Panc1 (cell line): ENCODE data around the gene OTUD6A. TPM values are rescaled to one million over a fixed set of nuclear protein-coding genes. Genes with fewer than 3 reads are reported as not detected.

ENCODE experiments used
- ATAC-seq: fragments of 200-7000 bp; cut with Tn5 transposase; 2 replicates; pipeline ENCODE4 v1.9.1; 2020; ENCODE audit warnings: mild to moderate bottlenecking, moderate library complexity
- BruUV-seq: library from RNA; stranded (reverse); fragments of 400-500 nt; replicated peaks from 2 replicates; lab custom pipeline; 2021; lab: Mats Ljungman, UMichigan
- CTCF ChIA-PET: fragments of 300-600 bp; sonication (Branson Sonifier 250); formaldehyde crosslinking; loops from one replicate; lab custom pipeline; 2022; ENCODE audit warnings: antibody characterized with exemption; lab: Charles Lee
- POLR2A ChIA-PET: fragments of 300-600 bp; sonication (Branson Sonifier 250); formaldehyde crosslinking; loops from one replicate; lab custom pipeline; 2022; ENCODE audit warnings: antibody characterized with exemption; lab: Charles Lee
- DNase-seq: peaks from one replicate; pipeline ENCODE4 v3.0.0-alpha.2; 2010; ENCODE audit warnings: low read depth, low spot score
- H3K27ac ChIP-seq: 2 replicates; pipeline ENCODE4 v1.5.1; 2011; ENCODE audit warnings: mild to moderate bottlenecking, low read length, inconsistent platforms
- H3K27me3 ChIP-seq: fragments of 200-500 bp; sonication (Bioruptor generic); 2 replicates; pipeline ENCODE4 v1.6.0; 2014; ENCODE audit warnings: low read length, inconsistent platforms; ENCODE audit not compliant: control insufficient read depth, insufficient read depth
- H3K36me3 ChIP-seq: fragments of 200-500 bp; sonication (Bioruptor generic); 2 replicates; pipeline ENCODE4 v1.5.1; 2014; ENCODE audit warnings: inconsistent platforms, mild to moderate bottlenecking, low read length, moderate library complexity; ENCODE audit not compliant: control insufficient read depth, insufficient read depth
- H3K4me1 ChIP-seq: 2 replicates; pipeline ENCODE4 v1.5.1; 2011; ENCODE audit warnings: inconsistent platforms, mild to moderate bottlenecking, low read length, moderate library complexity; ENCODE audit not compliant: control insufficient read depth, insufficient read depth
- H3K4me3 ChIP-seq, 2 experiments: 2 replicates each; pipeline ENCODE4 v1.5.1; 2011 to 2012; ENCODE audit warnings: low read depth in 2 of 2, low read length in 2 of 2, mild to moderate bottlenecking in 2 of 2, inconsistent platforms in 1 of 2, moderate library complexity in 1 of 2
- H3K9me3 ChIP-seq: fragments of 200-500 bp; sonication (Bioruptor generic); 2 replicates; pipeline ENCODE4 v1.5.1; 2014; ENCODE audit warnings: low read depth, mild to moderate bottlenecking, inconsistent platforms, low read length, moderate library complexity; ENCODE audit not compliant: control insufficient read depth, insufficient read depth
- POLR2AphosphoS5 ChIP-seq: IDR thresholded peaks from 2 replicates; pipeline ENCODE4 v1.6.1; 2012; ENCODE audit warnings: mild to moderate bottlenecking, low read depth, low read length, moderate library complexity
- REST ChIP-seq, 2 experiments: IDR thresholded peaks; 2 replicates each; pipeline ENCODE4 v1.6.1; 2011 to 2012; ENCODE audit warnings: low read depth in 2 of 2, control low read depth in 1 of 2, low read length in 1 of 2, mild to moderate bottlenecking in 1 of 2, moderate library complexity in 1 of 2; ENCODE audit not compliant: insufficient read depth in 1 of 2
- SIN3A ChIP-seq: IDR thresholded peaks from 2 replicates; pipeline ENCODE4 v1.6.1; 2012; ENCODE audit warnings: low read depth, mild to moderate bottlenecking, low read length, moderate library complexity, borderline replicate concordance; ENCODE audit not compliant: insufficient read depth
- TCF7L2 ChIP-seq: IDR thresholded peaks from 2 replicates; pipeline ENCODE4 v1.6.1; 2011; ENCODE audit warnings: mild to moderate bottlenecking, low read depth, low read length, inconsistent platforms
- in situ Hi-C: cut with HindIII; loops from 2 replicates; pipeline ENCODE4 v1.10.0; 2016; ENCODE audit warnings: low sequenced_read_pairs, low pct_unique_long_range_greater_than_20kb
- intact Hi-C: fragments of 100-400 bp; cut with micrococcal nuclease; formaldehyde crosslinking; loops from one replicate; pipeline ENCODE4 v1.10.0; 2022; ENCODE audit not compliant: unreplicated experiment
- total RNA-seq: library from RNA; stranded (reverse); gene quantifications from one replicate; pipeline ENCODE4 v1.2.1, GENCODE V29; 2021; ENCODE audit not compliant: unreplicated experiment
- TF ChIP-seq, protein P1 (sequence below): fragments of 450-650 bp; IDR thresholded peaks from 2 replicates; pipeline ENCODE4 v1.5.1; 2017; ENCODE audit warnings: mild to moderate bottlenecking

The OTUD6A gene
- total RNA-seq, 1 experiment from 2014 or later: not detected

DNA sequence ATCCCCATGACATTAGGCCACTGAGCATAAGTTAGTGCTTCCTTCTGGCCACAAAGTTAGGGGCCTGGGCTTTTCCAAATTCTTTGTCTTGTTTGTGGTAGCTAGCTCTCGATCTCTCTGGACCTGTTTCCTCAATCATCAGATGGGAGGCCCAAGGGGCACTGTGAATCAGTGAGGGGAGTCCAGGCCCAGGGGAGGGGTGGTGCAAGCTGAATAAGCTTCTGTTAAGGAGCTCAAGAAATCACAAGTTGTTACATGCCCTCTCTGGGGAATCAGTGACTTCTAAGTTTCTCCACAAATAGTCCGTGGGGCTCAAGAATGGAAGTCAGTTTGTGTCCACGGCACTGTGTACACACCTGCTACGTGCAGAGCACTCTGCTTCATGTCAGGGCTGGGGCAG is 27.6 kb upstream of the OTUD6A start:
- Histone ChIP-seq H3K4me3 (no peak overlapping the region), H3K9me3 (no peaks in the 10 kb centered on the region), H3K27ac (no peak overlapping the region), H3K36me3 (no peaks in the 10 kb centered on the region), H3K4me1 (no peaks in the 10 kb centered on the region), H3K27me3 (no peaks in the 10 kb centered on the region)
- ChIA-PET POLR2A (no interaction called here), CTCF (interaction anchor here (1.8 kb wide), 1 partner anchor 63 kb away, joined by 3 read pairs; no protein-coding TSS in a partner anchor)
- no TSS peak for BruUV-seq
- in situ Hi-C loops (no loop called here), intact Hi-C loops (loop anchor here (10.0 kb wide), 1 partner anchor 540 kb away; no protein-coding TSS in a partner anchor)
- DNase-seq: no peak
- TF ChIP-seq, protein P1, sequence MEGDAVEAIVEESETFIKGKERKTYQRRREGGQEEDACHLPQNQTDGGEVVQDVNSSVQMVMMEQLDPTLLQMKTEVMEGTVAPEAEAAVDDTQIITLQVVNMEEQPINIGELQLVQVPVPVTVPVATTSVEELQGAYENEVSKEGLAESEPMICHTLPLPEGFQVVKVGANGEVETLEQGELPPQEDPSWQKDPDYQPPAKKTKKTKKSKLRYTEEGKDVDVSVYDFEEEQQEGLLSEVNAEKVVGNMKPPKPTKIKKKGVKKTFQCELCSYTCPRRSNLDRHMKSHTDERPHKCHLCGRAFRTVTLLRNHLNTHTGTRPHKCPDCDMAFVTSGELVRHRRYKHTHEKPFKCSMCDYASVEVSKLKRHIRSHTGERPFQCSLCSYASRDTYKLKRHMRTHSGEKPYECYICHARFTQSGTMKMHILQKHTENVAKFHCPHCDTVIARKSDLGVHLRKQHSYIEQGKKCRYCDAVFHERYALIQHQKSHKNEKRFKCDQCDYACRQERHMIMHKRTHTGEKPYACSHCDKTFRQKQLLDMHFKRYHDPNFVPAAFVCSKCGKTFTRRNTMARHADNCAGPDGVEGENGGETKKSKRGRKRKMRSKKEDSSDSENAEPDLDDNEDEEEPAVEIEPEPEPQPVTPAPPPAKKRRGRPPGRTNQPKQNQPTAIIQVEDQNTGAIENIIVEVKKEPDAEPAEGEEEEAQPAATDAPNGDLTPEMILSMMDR: no peak
- TF ChIP-seq REST (IDR thresholded peaks at IDR 0.05; ENCODE audit: insufficient read depth in 1 of 2, low read depth in 2 of 2, low read length in 1 of 2): no peak
- TF ChIP-seq SIN3A: no peak
- no peak for TF ChIP-seq TCF7L2
- TF ChIP-seq POLR2AphosphoS5: no peak
- no peak for ATAC-seq

DNA sequence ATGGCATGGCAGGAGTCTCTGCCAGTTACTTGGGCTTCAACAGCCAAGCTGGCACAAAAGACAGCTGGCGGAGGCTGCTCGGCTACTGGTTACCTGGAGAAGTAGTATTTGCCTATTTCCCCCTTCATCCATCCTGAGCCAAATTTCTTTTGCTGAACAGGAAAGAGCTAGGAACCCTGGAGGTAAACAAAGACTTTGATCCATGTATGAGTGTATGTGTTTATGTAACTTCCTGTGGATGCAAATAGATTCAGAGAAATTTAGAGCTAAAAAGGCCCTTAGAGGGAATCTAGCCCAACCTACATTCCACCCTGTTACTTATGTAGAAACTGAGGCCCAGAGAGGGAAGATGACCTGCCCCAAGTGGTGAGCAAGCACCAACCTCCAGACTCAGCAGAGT is 23.7 kb upstream of the OTUD6A start:
- Histone ChIP-seq H3K4me3 (no peak overlapping the region), H3K36me3 (no peaks in the 10 kb centered on the region), H3K4me1 (no peaks in the 10 kb centered on the region), H3K9me3 (no peaks in the 10 kb centered on the region), H3K27ac (no peak overlapping the region), H3K27me3 (no peaks in the 10 kb centered on the region)
- TF ChIP-seq SIN3A (no peak), REST (IDR thresholded peaks at IDR 0.05; ENCODE audit: insufficient read depth in 1 of 2, low read depth in 2 of 2, low read length in 1 of 2) (no peak), TCF7L2 (no peak), POLR2AphosphoS5 (no peak)
- TF ChIP-seq, protein P1: no peak
- intact Hi-C loops: loop anchor here (10.0 kb wide), 1 partner anchor 544 kb away; no protein-coding TSS in a partner anchor
- DNase-seq (no peak), ATAC-seq (no peak)
- in situ Hi-C loops: no loop called here
- ChIA-PET POLR2A (no interaction called here), CTCF (no interaction called here)
- BruUV-seq: no TSS peak
